ENCODE data around the gene LEKR1.

The LEKR1 gene

DNA sequence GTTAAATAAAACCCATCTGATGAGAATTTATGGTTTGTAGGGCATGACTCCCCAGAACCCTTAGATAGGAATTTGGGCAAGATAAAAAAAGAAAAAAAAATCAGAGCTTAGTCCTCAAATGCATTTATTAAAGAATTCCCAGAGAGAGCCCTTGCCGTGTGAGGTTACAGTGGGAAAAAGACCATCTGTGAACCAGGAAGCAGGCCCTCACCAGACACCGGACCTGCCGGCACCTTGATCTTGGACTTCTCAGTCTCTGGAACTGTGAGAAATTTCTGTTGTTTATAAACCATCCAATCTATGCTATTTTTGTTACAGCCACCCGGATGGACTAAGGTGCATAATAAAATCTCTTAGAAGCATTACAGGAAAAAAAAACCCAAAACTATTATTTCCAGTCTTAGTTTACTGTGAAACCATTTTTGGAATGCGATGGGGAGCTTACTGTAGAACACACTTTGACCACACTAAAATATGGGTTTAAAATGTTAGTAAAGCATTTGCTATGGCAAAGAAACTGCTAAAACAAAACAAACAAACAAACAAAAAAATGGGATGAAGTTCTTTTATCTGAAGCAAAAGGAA lies 72.2 kb downstream of the LEKR1 start:
- H3K9me3 ChIP-seq (ENCODE audit: insufficient read depth, low read length), result no peaks in the 10 kb centered on the region
- H3K79me2 ChIP-seq (ENCODE audit: low read length), result no peaks in the 10 kb centered on the region
- no peaks in the 10 kb centered on the region for H3K27me3 ChIP-seq (ENCODE audit: low read depth, low read length)
- no peaks in the 10 kb centered on the region for H4K20me1 ChIP-seq (ENCODE audit: insufficient read depth, low read length)
- no peak overlapping the region for H3K27ac ChIP-seq (ENCODE audit: low read length)
- no peaks in the 10 kb centered on the region for H3K36me3 ChIP-seq (replicated peaks; ENCODE audit: low read depth, low read length)
- H3K4me1 ChIP-seq (ENCODE audit: low read length), result no peaks in the 10 kb centered on the region
- H3K9ac ChIP-seq (ENCODE audit: low read length), result no peak overlapping the region
- TF ChIP-seq, protein P1, sequence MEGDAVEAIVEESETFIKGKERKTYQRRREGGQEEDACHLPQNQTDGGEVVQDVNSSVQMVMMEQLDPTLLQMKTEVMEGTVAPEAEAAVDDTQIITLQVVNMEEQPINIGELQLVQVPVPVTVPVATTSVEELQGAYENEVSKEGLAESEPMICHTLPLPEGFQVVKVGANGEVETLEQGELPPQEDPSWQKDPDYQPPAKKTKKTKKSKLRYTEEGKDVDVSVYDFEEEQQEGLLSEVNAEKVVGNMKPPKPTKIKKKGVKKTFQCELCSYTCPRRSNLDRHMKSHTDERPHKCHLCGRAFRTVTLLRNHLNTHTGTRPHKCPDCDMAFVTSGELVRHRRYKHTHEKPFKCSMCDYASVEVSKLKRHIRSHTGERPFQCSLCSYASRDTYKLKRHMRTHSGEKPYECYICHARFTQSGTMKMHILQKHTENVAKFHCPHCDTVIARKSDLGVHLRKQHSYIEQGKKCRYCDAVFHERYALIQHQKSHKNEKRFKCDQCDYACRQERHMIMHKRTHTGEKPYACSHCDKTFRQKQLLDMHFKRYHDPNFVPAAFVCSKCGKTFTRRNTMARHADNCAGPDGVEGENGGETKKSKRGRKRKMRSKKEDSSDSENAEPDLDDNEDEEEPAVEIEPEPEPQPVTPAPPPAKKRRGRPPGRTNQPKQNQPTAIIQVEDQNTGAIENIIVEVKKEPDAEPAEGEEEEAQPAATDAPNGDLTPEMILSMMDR (IDR thresholded peaks at IDR 0.05; ENCODE audit: low read depth, low read length), result no peak
- no peak for TF ChIP-seq EZH2phosphoT487 (IDR thresholded peaks at IDR 0.05; ENCODE audit: low read depth)
- no peak overlapping the region for H3K4me3 ChIP-seq (ENCODE audit: low read length)
- H3K4me2 ChIP-seq (ENCODE audit: low read length), result no peak overlapping the region
- no peak overlapping the region for H2AFZ ChIP-seq (ENCODE audit: low read depth, low read length)

DNA sequence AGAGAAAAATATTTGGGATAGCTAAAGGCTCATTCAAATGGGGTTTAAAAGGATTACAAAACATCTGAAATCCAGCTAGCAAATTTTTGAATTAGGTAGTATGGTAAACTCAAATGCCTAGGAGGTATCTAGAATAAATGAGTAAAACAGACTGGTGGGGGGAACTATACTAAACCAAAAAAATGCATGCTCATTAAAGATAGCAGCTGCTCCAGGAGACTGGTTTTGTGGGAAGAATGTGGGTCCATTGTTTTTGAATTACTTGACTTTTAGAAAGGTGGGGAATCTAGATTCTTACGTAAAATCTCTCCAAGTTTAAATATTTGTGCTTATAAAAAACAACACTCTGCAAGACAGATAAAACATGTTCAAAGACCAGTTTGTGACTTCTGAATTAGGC lies 73.8 kb downstream of the LEKR1 start:
- Histone ChIP-seq H3K36me3 (replicated peaks; ENCODE audit: low read depth, low read length) (no peaks in the 10 kb centered on the region), H2AFZ (ENCODE audit: low read depth, low read length) (no peak overlapping the region), H4K20me1 (ENCODE audit: insufficient read depth, low read length) (no peaks in the 10 kb centered on the region), H3K27ac (ENCODE audit: low read length) (no peak overlapping the region), H3K9ac (ENCODE audit: low read length) (no peak overlapping the region), H3K27me3 (ENCODE audit: low read depth, low read length) (no peaks in the 10 kb centered on the region), H3K79me2 (ENCODE audit: low read length) (no peaks in the 10 kb centered on the region), H3K4me3 (ENCODE audit: low read length) (no peak overlapping the region), H3K4me2 (ENCODE audit: low read length) (no peak overlapping the region), H3K9me3 (ENCODE audit: insufficient read depth, low read length) (no peaks in the 10 kb centered on the region), H3K4me1 (ENCODE audit: low read length) (no peaks in the 10 kb centered on the region)
- no peak for TF ChIP-seq EZH2phosphoT487 (IDR thresholded peaks at IDR 0.05; ENCODE audit: low read depth)
- TF ChIP-seq, protein P1 (IDR thresholded peaks at IDR 0.05; ENCODE audit: low read depth, low read length), result no peak

DNA sequence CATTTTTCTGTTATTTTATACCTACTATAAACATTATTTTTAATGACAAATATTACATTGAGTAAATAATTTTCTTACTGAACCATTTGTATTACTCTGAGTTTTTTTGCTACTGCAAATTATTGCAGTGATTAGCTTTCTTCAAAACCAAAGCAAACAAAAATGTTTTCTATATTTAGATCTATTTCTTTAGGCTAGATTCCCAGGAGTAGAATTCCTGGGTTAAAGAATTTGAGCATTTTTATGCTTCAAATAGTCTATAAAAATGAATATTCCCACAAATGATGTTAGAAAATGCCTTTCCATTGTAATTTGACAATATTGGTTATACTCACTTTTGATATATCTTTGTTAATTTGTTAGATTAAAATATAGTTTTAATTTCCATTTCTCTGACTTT lies 76.8 kb downstream of the LEKR1 start:
- Histone ChIP-seq H3K27ac (ENCODE audit: low read length) (no peak overlapping the region), H4K20me1 (ENCODE audit: insufficient read depth, low read length) (no peaks in the 10 kb centered on the region), H3K4me3 (ENCODE audit: low read length) (no peak overlapping the region), H3K9ac (ENCODE audit: low read length) (no peak overlapping the region), H3K9me3 (ENCODE audit: insufficient read depth, low read length) (no peaks in the 10 kb centered on the region), H3K4me2 (ENCODE audit: low read length) (no peak overlapping the region), H3K27me3 (ENCODE audit: low read depth, low read length) (no peaks in the 10 kb centered on the region), H3K4me1 (ENCODE audit: low read length) (no peaks in the 10 kb centered on the region), H2AFZ (ENCODE audit: low read depth, low read length) (no peak overlapping the region), H3K79me2 (ENCODE audit: low read length) (no peaks in the 10 kb centered on the region), H3K36me3 (replicated peaks; ENCODE audit: low read depth, low read length) (no peaks in the 10 kb centered on the region)
- TF ChIP-seq EZH2phosphoT487 (IDR thresholded peaks at IDR 0.05; ENCODE audit: low read depth), result no peak
- TF ChIP-seq, protein P1 (IDR thresholded peaks at IDR 0.05; ENCODE audit: low read depth, low read length), result no peak

DNA sequence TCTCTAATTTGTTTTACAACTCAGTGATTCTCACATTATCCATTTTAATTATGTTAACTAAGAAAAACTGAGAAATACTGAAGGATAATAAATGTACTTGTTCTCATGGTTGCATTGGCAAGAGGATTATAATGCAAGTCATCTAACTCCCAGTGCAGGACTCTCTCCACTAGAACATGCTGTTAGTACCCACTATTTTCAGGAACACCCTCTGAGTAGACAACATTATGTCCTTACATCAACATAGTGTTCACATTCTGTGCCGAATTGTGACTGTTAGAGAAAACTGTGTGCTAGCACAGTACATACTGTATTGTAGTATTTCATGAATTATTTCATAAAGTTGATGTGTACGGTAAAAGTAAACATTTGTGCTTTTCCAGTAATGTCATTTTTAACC lies 80.1 kb downstream of the LEKR1 start:
- Histone ChIP-seq H3K4me3 (ENCODE audit: low read length) (no peak overlapping the region), H3K4me1 (ENCODE audit: low read length) (no peaks in the 10 kb centered on the region), H3K36me3 (replicated peaks; ENCODE audit: low read depth, low read length) (no peaks in the 10 kb centered on the region), H3K9ac (ENCODE audit: low read length) (no peak overlapping the region), H3K79me2 (ENCODE audit: low read length) (no peaks in the 10 kb centered on the region), H2AFZ (ENCODE audit: low read depth, low read length) (no peak overlapping the region), H3K27ac (ENCODE audit: low read length) (no peak overlapping the region), H3K27me3 (ENCODE audit: low read depth, low read length) (no peaks in the 10 kb centered on the region), H4K20me1 (ENCODE audit: insufficient read depth, low read length) (no peaks in the 10 kb centered on the region), H3K4me2 (ENCODE audit: low read length) (no peak overlapping the region), H3K9me3 (ENCODE audit: insufficient read depth, low read length) (no peaks in the 10 kb centered on the region)
- TF ChIP-seq, protein P1 (IDR thresholded peaks at IDR 0.05; ENCODE audit: low read depth, low read length), result no peak
- TF ChIP-seq EZH2phosphoT487 (IDR thresholded peaks at IDR 0.05; ENCODE audit: low read depth), result no peak

Data from OCI-LY3 (cell line).